NK-92 treated with Interleukin-12 subunit alpha and Interleukin-12 subunit beta, amount 100 ng/mL, for 24 hours (cell line): ENCODE measurements around the gene CREG1.
"Not testable (repeated sequence)": the region's sequence is repeated elsewhere in the genome, so short reads cannot be mapped to it uniquely, and the experiment has no call there.

Experiments
- DNase-seq: peaks from one replicate; lab custom pipeline; 2025; lab: John Stamatoyannopoulos, UW

CREG1 gene

GRCh38 chr1:167553136-167554027 lies at the start of gene CREG1:
TSS of gene CREG1 (minus strand) at chr1:167553762.
- DNase-seq = peak; percentile 78

- DNase-seq = no peak
These were observed 49.3 kb upstream of the CREG1 start for GRCh38 chr1:167602840-167603239.

GRCh38 chr1:167601442-167602383 lies 48.2 kb upstream of the CREG1 start:
- DNase-seq = peak; percentile 41

GRCh38 chr1:167599957-167600581 lies 46.5 kb upstream of the CREG1 start:
- peak; percentile 30 for DNase-seq

GRCh38 chr1:167594822-167595221 lies 41.3 kb upstream of the CREG1 start:
- no peak for DNase-seq

GRCh38 chr1:167593860-167594259 lies 40.3 kb upstream of the CREG1 start:
- DNase-seq = no peak

GRCh38 chr1:167592475-167592874 lies 38.9 kb upstream of the CREG1 start:
- DNase-seq = no peak

- DNase-seq = no peak
These were observed 34.8 kb upstream of the CREG1 start for GRCh38 chr1:167588361-167588760.

GRCh38 chr1:167587872-167588271 lies 34.3 kb upstream of the CREG1 start:
- no peak for DNase-seq

GRCh38 chr1:167587342-167587741 lies 33.8 kb upstream of the CREG1 start:
- no peak for DNase-seq

- no peak for DNase-seq
These were observed 31.0 kb upstream of the CREG1 start for GRCh38 chr1:167584581-167584980.

- no peak for DNase-seq
These were observed 29.2 kb upstream of the CREG1 start for GRCh38 chr1:167582722-167583121.

- DNase-seq = no peak
These were observed 28.5 kb upstream of the CREG1 start for GRCh38 chr1:167582064-167582463.

- DNase-seq = no peak
These were observed 26.4 kb upstream of the CREG1 start for GRCh38 chr1:167579986-167580385.

- DNase-seq = no peak
These were observed 25.5 kb upstream of the CREG1 start for GRCh38 chr1:167578939-167579521.

- DNase-seq = no peak
These were observed 22.1 kb upstream of the CREG1 start for GRCh38 chr1:167575649-167576048.

GRCh38 chr1:167573035-167573434 lies 19.5 kb upstream of the CREG1 start:
- no peak for DNase-seq

- not testable (repeated sequence) for DNase-seq
These were observed 17.1 kb upstream of the CREG1 start for GRCh38 chr1:167570712-167571111.

- no peak for DNase-seq
These were observed 14.1 kb upstream of the CREG1 start for GRCh38 chr1:167567663-167568062.

- DNase-seq = no peak
These were observed 13.2 kb upstream of the CREG1 start for GRCh38 chr1:167566766-167567165.

- no peak for DNase-seq
These were observed 12.4 kb upstream of the CREG1 start for GRCh38 chr1:167565922-167566321.
